SK-N-SH treated with all-trans-retinoic acid at 6 μM for 48 hours (cell line): ENCODE data around the gene CDH7.

Source experiments
- ATAC-seq: fragments of 200-7000 bp; cut with Tn5 transposase; 3 replicates; pipeline ENCODE4 v1.9.1; 2020; ENCODE audit warnings: mild to moderate bottlenecking, moderate library complexity
- ARNTL ChIP-seq: fragments of 450-650 bp; formaldehyde crosslinking; IDR thresholded peaks from 2 replicates; pipeline ENCODE4 v1.5.0; 2020; ENCODE audit warnings: low read depth, mild to moderate bottlenecking, moderate library complexity, borderline replicate concordance
- BACH2 ChIP-seq: fragments of 250-450 bp; sonication (Bioruptor Pico); IDR thresholded peaks from 2 replicates; pipeline ENCODE4 v1.9.0; 2021; ENCODE audit warnings: mild to moderate bottlenecking, borderline replicate concordance
- CREB5 ChIP-seq: fragments of 250-450 bp; sonication (Bioruptor Pico); IDR thresholded peaks from 2 replicates; pipeline ENCODE4 v1.5.1; 2020; ENCODE audit warnings: low read depth, mild to moderate bottlenecking, moderate library complexity
- CSDC2 ChIP-seq: fragments of 250-450 bp; sonication (Bioruptor Pico); IDR thresholded peaks from 2 replicates; pipeline ENCODE4 v1.5.0; 2020; ENCODE audit warnings: mild to moderate bottlenecking, moderate library complexity
- CSRNP3 ChIP-seq: fragments of 250-450 bp; sonication (Bioruptor Pico); IDR thresholded peaks from 2 replicates; pipeline ENCODE4 v1.5.1; 2021; ENCODE audit warnings: mild to moderate bottlenecking, moderate library complexity
- ESRRG ChIP-seq: fragments of 250-450 bp; sonication (Bioruptor Pico); IDR thresholded peaks from 2 replicates; pipeline ENCODE4 v1.6.1; 2021; ENCODE audit warnings: mild to moderate bottlenecking
- GLIS3 ChIP-seq: fragments of 250-450 bp; sonication (Bioruptor Pico); IDR thresholded peaks from 2 replicates; pipeline ENCODE4 v1.5.0; 2020; ENCODE audit warnings: mild to moderate bottlenecking, moderate library complexity
- ISL1 ChIP-seq: fragments of 250-450 bp; sonication (Bioruptor Pico); IDR thresholded peaks from 2 replicates; pipeline ENCODE4 v2.1.2; 2022; ENCODE audit warnings: mild to moderate bottlenecking, moderate library complexity
- OSR1 ChIP-seq: fragments of 250-450 bp; sonication (Bioruptor Pico); IDR thresholded peaks from 2 replicates; pipeline ENCODE4 v1.8.0; 2022; ENCODE audit warnings: moderate library complexity, mild to moderate bottlenecking, inconsistent platforms
- PATZ1 ChIP-seq: fragments of 250-450 bp; sonication (Bioruptor Pico); IDR thresholded peaks from 2 replicates; pipeline ENCODE4 v1.8.0; 2020; ENCODE audit warnings: mild to moderate bottlenecking, moderate library complexity, borderline replicate concordance
- POU6F1 ChIP-seq: fragments of 250-450 bp; sonication (Bioruptor Pico); IDR thresholded peaks from 2 replicates; pipeline ENCODE4 v1.8.0; 2021; ENCODE audit warnings: low read depth, mild to moderate bottlenecking, moderate library complexity, borderline replicate concordance
- PPARA ChIP-seq: fragments of 250-450 bp; sonication (Bioruptor Pico); IDR thresholded peaks from 2 replicates; pipeline ENCODE4 v1.5.0; 2020; ENCODE audit warnings: mild to moderate bottlenecking, borderline replicate concordance
- RARB ChIP-seq: fragments of 250-450 bp; sonication (Bioruptor Pico); IDR thresholded peaks from 2 replicates; pipeline ENCODE4 v1.8.0; 2021; ENCODE audit warnings: mild to moderate bottlenecking, moderate library complexity
- SNAI2 ChIP-seq: fragments of 250-450 bp; sonication (Bioruptor Pico); IDR thresholded peaks from 2 replicates; pipeline ENCODE4 v1.5.0; 2020; ENCODE audit warnings: mild to moderate bottlenecking, moderate library complexity
- TCF4 ChIP-seq: fragments of 250-450 bp; sonication (Bioruptor Pico); IDR thresholded peaks from 2 replicates; pipeline ENCODE4 v1.8.0; 2021; ENCODE audit warnings: mild to moderate bottlenecking, moderate library complexity, borderline replicate concordance
- TOX ChIP-seq: fragments of 250-450 bp; sonication (Bioruptor Pico); IDR thresholded peaks from 2 replicates; pipeline ENCODE4 v1.8.0; 2021; ENCODE audit warnings: mild to moderate bottlenecking, moderate library complexity, borderline replicate concordance
- TSHZ2 ChIP-seq: fragments of 250-450 bp; sonication (Bioruptor Pico); IDR thresholded peaks from 2 replicates; pipeline ENCODE4 v1.5.0; 2020; ENCODE audit warnings: mild to moderate bottlenecking, moderate library complexity
- ZC3H10 ChIP-seq: fragments of 250-450 bp; sonication (Bioruptor Pico); IDR thresholded peaks from 2 replicates; pipeline ENCODE4 v1.5.1; 2021; ENCODE audit warnings: mild to moderate bottlenecking, moderate library complexity
- ZFP3 ChIP-seq: fragments of 250-450 bp; sonication (Bioruptor Pico); IDR thresholded peaks from 2 replicates; pipeline ENCODE4 v1.5.0; 2020; ENCODE audit warnings: mild to moderate bottlenecking, moderate library complexity
- ZFP30 ChIP-seq: fragments of 450-650 bp; formaldehyde crosslinking; IDR thresholded peaks from 2 replicates; pipeline ENCODE4 v1.5.0; 2022; ENCODE audit warnings: mild to moderate bottlenecking, moderate library complexity
- ZNF565 ChIP-seq: fragments of 450-650 bp; formaldehyde crosslinking; conservative IDR thresholded peaks from 2 replicates; pipeline ENCODE4 v1.5.0; 2020; ENCODE audit warnings: low read depth, mild to moderate bottlenecking, moderate library complexity
- ZNF70 ChIP-seq: fragments of 450-650 bp; formaldehyde crosslinking; IDR thresholded peaks from 2 replicates; pipeline ENCODE4 v1.5.0; 2020; ENCODE audit warnings: mild to moderate bottlenecking, moderate library complexity
- ZNF8 ChIP-seq: fragments of 450-650 bp; formaldehyde crosslinking; IDR thresholded peaks from 2 replicates; pipeline ENCODE4 v1.5.0; 2020; ENCODE audit warnings: mild to moderate bottlenecking, moderate library complexity

The CDH7 gene

GRCh38 chr18:65750389-65751154 lies at the start of gene CDH7:
CDH7 (plus strand) TSS chr18:65751012; CDS start chr18:65762843, 11,831 bp downstream.
- no peak for TF ChIP-seq BACH2
- no peak for TF ChIP-seq TCF4 (CRISPR knock-in tag)
- TF ChIP-seq PPARA = no peak
- no peak for TF ChIP-seq CSRNP3
- no peak for TF ChIP-seq ZC3H10 (CRISPR knock-in tag)
- TF ChIP-seq GLIS3 (CRISPR knock-in tag) = no peak
- no peak for TF ChIP-seq ISL1 (CRISPR knock-in tag)
- TF ChIP-seq SNAI2 (CRISPR knock-in tag) = no peak
- no peak for TF ChIP-seq CSDC2
- ATAC-seq = no peak

GRCh38 chr18:65704046-65704445 lies 46.8 kb upstream of the CDH7 start:
- no peak for TF ChIP-seq TOX (CRISPR knock-in tag)
- no peak for TF ChIP-seq BACH2
- TF ChIP-seq ZFP30 = no peak
- TF ChIP-seq ARNTL (CRISPR knock-in tag) = no peak
- no peak for TF ChIP-seq ISL1 (CRISPR knock-in tag)
- TF ChIP-seq ZFP3 = no peak
- no peak for TF ChIP-seq GLIS3 (CRISPR knock-in tag)
- no peak for TF ChIP-seq ZNF8 (CRISPR knock-in tag)
- no peak for TF ChIP-seq CSDC2
- TF ChIP-seq RARB = no peak
- TF ChIP-seq PATZ1 (CRISPR knock-in tag) = no peak
- no peak for TF ChIP-seq ZNF565 (CRISPR knock-in tag)
- no peak for ATAC-seq

- no peak for ATAC-seq
- TF ChIP-seq CREB5 (CRISPR knock-in tag) = no peak
- no peak for TF ChIP-seq CSDC2
- no peak for TF ChIP-seq ZNF70 (CRISPR knock-in tag)
- no peak for TF ChIP-seq ZNF565 (CRISPR knock-in tag)
- no peak for TF ChIP-seq CSRNP3
- TF ChIP-seq ESRRG = no peak
- TF ChIP-seq ZNF8 (CRISPR knock-in tag) = no peak
- TF ChIP-seq ZC3H10 (CRISPR knock-in tag) = no peak
- TF ChIP-seq ARNTL (CRISPR knock-in tag) = no peak
- no peak for TF ChIP-seq GLIS3 (CRISPR knock-in tag)
- no peak for TF ChIP-seq PPARA
- TF ChIP-seq SNAI2 (CRISPR knock-in tag) = no peak
- no peak for TF ChIP-seq TSHZ2 (CRISPR knock-in tag)
- TF ChIP-seq POU6F1 (CRISPR knock-in tag) = no peak
- TF ChIP-seq PATZ1 (CRISPR knock-in tag) = no peak
- no peak for TF ChIP-seq BACH2
- TF ChIP-seq ZFP30 = no peak
- no peak for TF ChIP-seq OSR1
These were observed 44.2 kb upstream of the CDH7 start for GRCh38 chr18:65706646-65707045.
